ENCODE measurements around the gene P2RX3.

The P2RX3 gene

DNA sequence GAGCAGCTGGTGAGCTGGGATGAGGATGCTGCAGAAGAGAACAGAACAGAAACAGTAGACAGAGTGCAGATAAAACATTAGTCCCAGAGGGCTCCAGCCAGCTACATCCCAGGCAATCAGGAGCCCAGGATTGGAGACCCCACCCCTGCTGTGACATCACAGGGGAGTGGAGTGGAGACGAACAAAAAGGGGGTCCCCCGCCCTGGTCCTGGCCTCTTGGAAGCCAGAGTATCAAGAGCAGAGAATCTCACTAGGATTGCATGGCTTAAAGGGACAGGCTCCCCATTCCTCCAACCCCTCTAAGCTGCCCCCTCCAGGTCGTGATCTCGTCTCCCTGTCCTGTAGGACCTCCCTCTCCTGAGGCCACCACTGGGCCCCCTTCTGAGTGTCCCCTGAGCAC is at the start of gene P2RX3:
Gene P2RX3 (plus strand): TSS at position 211 of the 400 bp plus-strand sequence. CDS start 199 bp downstream, outside the sequence.
- TF ChIP-seq CTCF (IDR thresholded peaks at IDR 0.05): no peak

- no peak for TF ChIP-seq CTCF (IDR thresholded peaks at IDR 0.05)
Observed at GRCh38 chr11:57288771-57289579, 49.2 kb upstream of the P2RX3 start.

GRCh38 chr11:57290288-57290687 is 47.9 kb upstream of the P2RX3 start:
- no peak for TF ChIP-seq CTCF (IDR thresholded peaks at IDR 0.05)

DNA sequence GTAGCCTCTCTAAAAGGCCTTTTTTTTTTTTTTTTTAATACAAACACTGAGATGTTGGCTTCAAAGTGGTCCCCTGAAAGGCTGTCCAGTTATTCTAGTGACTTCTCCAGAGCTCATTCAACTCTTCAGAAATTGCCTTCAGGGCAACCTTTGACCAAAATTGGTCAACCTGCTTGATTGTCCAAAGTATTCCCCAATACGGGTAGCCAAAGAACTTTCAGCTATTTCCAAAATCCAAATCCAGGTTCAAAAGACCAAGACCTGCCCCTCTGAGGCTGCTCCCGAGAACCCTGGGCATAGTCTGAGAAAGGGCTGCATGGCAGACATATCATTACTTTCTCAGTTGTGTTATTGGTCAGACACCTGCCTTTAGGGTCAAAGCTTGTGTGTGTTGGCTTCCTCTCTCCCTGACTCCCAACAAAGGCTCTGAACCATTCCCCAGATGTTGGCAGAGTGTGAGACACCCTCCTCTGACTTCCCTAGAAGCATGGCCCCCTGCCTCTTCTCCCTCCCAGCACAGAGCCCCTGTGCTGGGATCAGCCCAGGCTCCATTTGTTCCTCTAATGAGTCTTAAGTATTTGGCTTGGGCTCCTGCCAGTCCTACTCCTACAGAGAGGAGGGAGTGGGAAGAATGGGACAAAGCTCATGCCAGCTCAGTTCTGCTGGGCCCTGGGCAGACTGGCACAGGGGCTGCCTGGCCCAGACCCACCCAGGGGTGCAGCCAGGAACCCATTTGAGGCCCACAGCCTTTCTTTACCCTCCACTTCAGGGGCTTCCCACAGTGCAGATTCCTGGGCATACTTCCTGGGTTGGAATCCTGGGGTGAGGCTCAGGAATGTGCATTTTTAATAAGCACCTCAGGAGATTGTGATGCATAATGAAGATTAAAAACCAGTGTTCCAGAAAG is 43.7 kb upstream of the P2RX3 start:
- no peak for TF ChIP-seq CTCF (IDR thresholded peaks at IDR 0.05)

DNA sequence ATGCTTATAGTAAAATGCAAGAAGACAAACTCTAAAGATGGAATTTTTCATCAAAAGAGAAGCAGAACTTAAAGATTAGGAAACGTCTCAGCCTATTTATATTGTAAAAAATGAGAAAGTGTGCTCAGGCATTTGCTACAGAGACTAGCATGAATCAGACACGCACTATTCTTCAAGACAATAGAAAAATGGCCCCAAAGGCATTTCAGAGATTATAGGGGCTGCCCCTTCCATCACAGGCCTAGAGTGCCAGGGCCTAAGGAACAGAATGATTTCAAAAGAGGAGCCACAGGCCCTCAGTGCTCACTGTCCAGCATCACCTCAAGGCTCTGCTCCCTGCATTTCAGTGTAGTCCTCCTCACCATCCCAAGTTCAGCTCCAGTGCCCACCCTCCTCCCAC is 40.9 kb upstream of the P2RX3 start:
- no peak for TF ChIP-seq CTCF (IDR thresholded peaks at IDR 0.05)

DNA sequence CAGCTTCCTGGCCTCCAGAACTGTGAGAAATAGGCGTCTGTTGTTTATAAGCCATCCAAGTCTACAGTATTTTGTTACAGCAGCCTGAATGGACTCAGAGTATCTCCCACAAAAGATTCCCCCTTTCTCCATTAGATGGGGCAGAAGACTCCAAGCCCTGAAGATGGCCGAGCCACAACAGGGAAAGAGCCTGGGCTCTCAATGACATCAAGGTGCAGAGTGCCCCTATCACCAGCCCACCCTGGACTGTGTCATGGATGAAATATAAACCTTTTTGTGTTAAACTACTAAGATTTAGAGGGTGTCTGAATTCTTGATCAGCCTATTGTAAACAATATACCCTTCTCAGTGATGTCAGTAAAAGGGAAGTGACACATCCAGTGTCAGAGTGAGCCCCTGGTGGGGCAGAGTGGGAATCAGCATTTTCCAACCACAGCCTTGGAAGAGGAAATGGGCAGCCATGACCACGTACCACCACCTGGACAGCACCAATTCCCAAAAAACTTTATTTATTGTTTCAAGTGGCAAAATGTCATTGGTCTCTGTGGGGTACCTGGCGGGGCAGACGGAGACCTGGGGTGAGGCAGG is 38.9 kb upstream of the P2RX3 start:
- no peak for TF ChIP-seq CTCF (IDR thresholded peaks at IDR 0.05)

- TF ChIP-seq CTCF (IDR thresholded peaks at IDR 0.05): no peak
Observed at GRCh38 chr11:57300785-57301184, 37.4 kb upstream of the P2RX3 start.
